HepG2 (cell line): Measurements from ENCODE around the gene PRSS33. TPM values are rescaled to one million over a fixed set of nuclear protein-coding genes. Genes with fewer than 3 reads are reported as not detected.

Source experiments
- ATM ChIP-seq: fragments of 450-650 bp; IDR thresholded peaks from 2 replicates; pipeline ENCODE4 v1.7.1; 2017; ENCODE audit warnings: mild to moderate bottlenecking, borderline replicate concordance
- NCOA5 ChIP-seq: sonication (generic); formaldehyde crosslinking; IDR thresholded peaks from 2 replicates; pipeline ENCODE4 v1.4.0; 2020; ENCODE audit warnings: missing genetic modification reagents
- SMARCE1 ChIP-seq: fragments of 450-650 bp; IDR thresholded peaks from 2 replicates; pipeline ENCODE4 v1.6.1; 2017; ENCODE audit warnings: borderline replicate concordance
- SNAI1 ChIP-seq: sonication (generic); formaldehyde crosslinking; IDR thresholded peaks from 2 replicates; pipeline ENCODE4 v1.5.0; 2020; ENCODE audit warnings: mild to moderate bottlenecking, missing genetic modification reagents, borderline replicate concordance
- SSRP1 ChIP-seq: IDR thresholded peaks from 2 replicates; pipeline ENCODE4 v1.6.1; 2016; ENCODE audit warnings: control low read depth
- STAG1 ChIP-seq: sonication (generic); formaldehyde crosslinking; IDR thresholded peaks from 2 replicates; pipeline ENCODE4 v1.4.0; 2020; ENCODE audit warnings: missing genetic modification reagents
- ZBTB2 ChIP-seq: sonication (generic); formaldehyde crosslinking; IDR thresholded peaks from 2 replicates; pipeline ENCODE4 v1.8.0; 2022; ENCODE audit warnings: low read depth, missing genetic modification reagents
- ZBTB7A ChIP-seq: sonication (generic); formaldehyde crosslinking; IDR thresholded peaks from 2 replicates; pipeline ENCODE4 v1.8.0; 2022; ENCODE audit warnings: mild to moderate bottlenecking, missing genetic modification reagents
- ZFAT ChIP-seq: sonication (generic); formaldehyde crosslinking; conservative IDR thresholded peaks from 2 replicates; pipeline ENCODE4 v1.8.1; 2023; ENCODE audit warnings: missing genetic modification reagents, inconsistent platforms
- ZNF276 ChIP-seq: sonication (generic); formaldehyde crosslinking; IDR thresholded peaks from 2 replicates; pipeline ENCODE4 v1.4.0; 2020; ENCODE audit warnings: mild to moderate bottlenecking, low read depth, missing genetic modification reagents
- ZNF44 ChIP-seq: sonication (generic); formaldehyde crosslinking; IDR thresholded peaks from 2 replicates; pipeline ENCODE4 v1.5.1; 2020; ENCODE audit warnings: mild to moderate bottlenecking, missing genetic modification reagents
- ZNF607 ChIP-seq: sonication (generic); formaldehyde crosslinking; IDR thresholded peaks from 2 replicates; pipeline ENCODE4 v1.5.1; 2020; ENCODE audit warnings: missing genetic modification reagents, mild to moderate bottlenecking, borderline replicate concordance
- ZNF704 ChIP-seq: sonication (generic); formaldehyde crosslinking; IDR thresholded peaks from 2 replicates; pipeline ENCODE4 v1.8.1; 2023; ENCODE audit warnings: mild to moderate bottlenecking, inconsistent platforms, moderate library complexity, missing genetic modification reagents, borderline replicate concordance
- ZNF780A ChIP-seq: sonication (generic); formaldehyde crosslinking; IDR thresholded peaks from 2 replicates; pipeline ENCODE4 v1.8.0; 2022; ENCODE audit warnings: mild to moderate bottlenecking, missing genetic modification reagents, moderate library complexity
- polyA plus RNA-seq, 8 experiments: library from polyadenylated mRNA; depleted of rRNA in 3 of 8; stranded (reverse) in 7 of 8; unstranded in 1 of 8; fragments of >200 nt; fragmentation: Illumina TruSeq in 4 of 8; extraction: Trizol in 4 of 8; gene quantifications; 2 replicates each; pipeline versions ENCODE4 v1.2.1 to v1.2.3, GENCODE V29; 2011 to 2016; ENCODE audit warnings: low read depth in 4 of 8, missing spikeins in 1 of 8, mixed read lengths in 1 of 8; ENCODE audit not compliant: insufficient read depth in 1 of 8
- total RNA-seq, 5 experiments: library from RNA; depleted of rRNA; stranded (reverse); fragments of >200 nt; fragmentation: Illumina TruSeq; extraction: Trizol; gene quantifications; 2 replicates each; pipeline ENCODE4 v1.2.3, GENCODE V29; 2016; ENCODE audit warnings: low read depth in 1 of 5
- TF ChIP-seq, protein P1 (sequence below): sonication (generic); formaldehyde crosslinking; IDR thresholded peaks from 2 replicates; pipeline ENCODE4 v1.4.0; 2020; ENCODE audit warnings: mild to moderate bottlenecking, missing genetic modification reagents
- TF ChIP-seq, protein P2 (sequence below): sonication (generic); formaldehyde crosslinking; IDR thresholded peaks from 2 replicates; pipeline ENCODE4 v1.5.1; 2020; ENCODE audit warnings: mild to moderate bottlenecking, missing genetic modification reagents, borderline replicate concordance

The PRSS33 gene
- total and polyA plus RNA-seq, 2 of the 13 experiments (the other 11 are each of a cell fraction or from before 2014, with no cell fraction given) = not detected

DNA sequence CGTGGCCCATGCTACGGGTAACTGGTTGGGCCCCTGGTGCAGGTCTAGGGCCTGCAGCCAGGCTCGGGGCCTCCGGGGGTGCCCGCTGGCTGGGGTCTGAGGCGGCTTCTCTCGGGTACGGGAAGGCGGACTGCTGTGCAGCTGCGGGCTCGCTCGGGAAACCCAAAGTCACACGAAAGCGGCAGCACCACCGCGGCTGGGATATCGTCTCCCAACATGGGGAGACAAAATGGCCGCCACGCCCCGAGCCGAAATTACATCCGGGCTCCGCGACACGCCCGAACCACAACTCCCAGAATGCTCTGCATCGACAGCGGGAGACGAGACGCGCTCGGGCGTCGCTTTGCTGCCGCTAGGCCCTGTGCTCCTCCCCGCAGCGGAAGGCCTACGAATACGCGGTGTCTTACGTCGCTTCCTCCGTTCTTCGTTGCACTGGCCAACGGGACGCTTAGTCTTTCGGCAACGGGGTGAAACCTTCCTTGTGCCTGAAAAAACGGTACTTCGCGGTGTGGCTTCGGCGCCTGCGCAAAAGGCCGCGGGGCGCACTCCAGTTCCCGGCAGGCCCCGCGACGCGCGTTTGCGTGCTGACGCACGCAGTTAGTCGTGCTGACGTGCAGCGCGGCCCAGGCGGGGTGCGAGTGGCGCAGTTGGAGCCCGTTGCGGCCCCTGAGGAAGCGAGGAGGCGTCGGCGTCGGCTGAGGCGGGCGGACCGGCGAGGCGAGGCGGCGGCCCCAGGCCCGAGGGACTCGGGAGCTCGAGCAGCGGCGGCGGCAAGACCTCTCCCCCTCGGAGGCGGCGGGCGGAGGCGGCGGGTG, 35.1 kb downstream of the PRSS33 start, which contains the start of gene SRRM2 (continued):
- TF ChIP-seq, protein P1, sequence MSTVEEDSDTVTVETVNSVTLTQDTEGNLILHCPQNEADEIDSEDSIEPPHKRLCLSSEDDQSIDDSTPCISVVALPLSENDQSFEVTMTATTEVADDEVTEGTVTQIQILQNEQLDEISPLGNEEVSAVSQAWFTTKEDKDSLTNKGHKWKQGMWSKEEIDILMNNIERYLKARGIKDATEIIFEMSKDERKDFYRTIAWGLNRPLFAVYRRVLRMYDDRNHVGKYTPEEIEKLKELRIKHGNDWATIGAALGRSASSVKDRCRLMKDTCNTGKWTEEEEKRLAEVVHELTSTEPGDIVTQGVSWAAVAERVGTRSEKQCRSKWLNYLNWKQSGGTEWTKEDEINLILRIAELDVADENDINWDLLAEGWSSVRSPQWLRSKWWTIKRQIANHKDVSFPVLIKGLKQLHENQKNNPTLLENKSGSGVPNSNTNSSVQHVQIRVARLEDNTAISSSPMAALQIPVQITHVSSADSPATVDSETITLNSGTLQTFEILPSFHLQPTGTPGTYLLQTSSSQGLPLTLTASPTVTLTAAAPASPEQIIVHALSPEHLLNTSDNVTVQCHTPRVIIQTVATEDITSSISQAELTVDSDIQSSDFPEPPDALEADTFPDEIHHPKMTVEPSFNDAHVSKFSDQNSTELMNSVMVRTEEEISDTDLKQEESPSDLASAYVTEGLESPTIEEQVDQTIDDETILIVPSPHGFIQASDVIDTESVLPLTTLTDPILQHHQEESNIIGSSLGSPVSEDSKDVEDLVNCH (CRISPR knock-in tag) = peak; percentile 99
- TF ChIP-seq SSRP1 (CRISPR knock-in tag) = no peak
- peak; percentile 70 for TF ChIP-seq ZNF780A (CRISPR knock-in tag)
- TF ChIP-seq ZBTB2 (CRISPR knock-in tag) = peak; percentile 88
- TF ChIP-seq NCOA5 = no peak
- peak; percentile 86 for TF ChIP-seq ZNF607 (CRISPR knock-in tag)
- TF ChIP-seq ZNF704 = no peak; the same call in 1 of the 2 replicates
- TF ChIP-seq, protein P2, sequence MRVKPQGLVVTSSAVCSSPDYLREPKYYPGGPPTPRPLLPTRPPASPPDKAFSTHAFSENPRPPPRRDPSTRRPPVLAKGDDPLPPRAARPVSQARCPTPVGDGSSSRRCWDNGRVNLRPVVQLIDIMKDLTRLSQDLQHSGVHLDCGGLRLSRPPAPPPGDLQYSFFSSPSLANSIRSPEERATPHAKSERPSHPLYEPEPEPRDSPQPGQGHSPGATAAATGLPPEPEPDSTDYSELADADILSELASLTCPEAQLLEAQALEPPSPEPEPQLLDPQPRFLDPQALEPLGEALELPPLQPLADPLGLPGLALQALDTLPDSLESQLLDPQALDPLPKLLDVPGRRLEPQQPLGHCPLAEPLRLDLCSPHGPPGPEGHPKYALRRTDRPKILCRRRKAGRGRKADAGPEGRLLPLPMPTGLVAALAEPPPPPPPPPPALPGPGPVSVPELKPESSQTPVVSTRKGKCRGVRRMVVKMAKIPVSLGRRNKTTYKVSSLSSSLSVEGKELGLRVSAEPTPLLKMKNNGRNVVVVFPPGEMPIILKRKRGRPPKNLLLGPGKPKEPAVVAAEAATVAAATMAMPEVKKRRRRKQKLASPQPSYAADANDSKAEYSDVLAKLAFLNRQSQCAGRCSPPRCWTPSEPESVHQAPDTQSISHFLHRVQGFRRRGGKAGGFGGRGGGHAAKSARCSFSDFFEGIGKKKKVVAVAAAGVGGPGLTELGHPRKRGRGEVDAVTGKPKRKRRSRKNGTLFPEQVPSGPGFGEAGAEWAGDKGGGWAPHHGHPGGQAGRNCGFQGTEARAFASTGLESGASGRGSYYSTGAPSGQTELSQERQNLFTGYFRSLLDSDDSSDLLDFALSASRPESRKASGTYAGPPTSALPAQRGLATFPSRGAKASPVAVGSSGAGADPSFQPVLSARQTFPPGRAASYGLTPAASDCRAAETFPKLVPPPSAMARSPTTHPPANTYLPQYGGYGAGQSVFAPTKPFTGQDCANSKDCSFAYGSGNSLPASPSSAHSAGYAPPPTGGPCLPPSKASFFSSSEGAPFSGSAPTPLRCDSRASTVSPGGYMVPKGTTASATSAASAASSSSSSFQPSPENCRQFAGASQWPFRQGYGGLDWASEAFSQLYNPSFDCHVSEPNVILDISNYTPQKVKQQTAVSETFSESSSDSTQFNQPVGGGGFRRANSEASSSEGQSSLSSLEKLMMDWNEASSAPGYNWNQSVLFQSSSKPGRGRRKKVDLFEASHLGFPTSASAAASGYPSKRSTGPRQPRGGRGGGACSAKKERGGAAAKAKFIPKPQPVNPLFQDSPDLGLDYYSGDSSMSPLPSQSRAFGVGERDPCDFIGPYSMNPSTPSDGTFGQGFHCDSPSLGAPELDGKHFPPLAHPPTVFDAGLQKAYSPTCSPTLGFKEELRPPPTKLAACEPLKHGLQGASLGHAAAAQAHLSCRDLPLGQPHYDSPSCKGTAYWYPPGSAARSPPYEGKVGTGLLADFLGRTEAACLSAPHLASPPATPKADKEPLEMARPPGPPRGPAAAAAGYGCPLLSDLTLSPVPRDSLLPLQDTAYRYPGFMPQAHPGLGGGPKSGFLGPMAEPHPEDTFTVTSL (CRISPR knock-in tag) = peak; percentile 54
- TF ChIP-seq SMARCE1 = no peak
- peak; percentile 46; the same call in 1 of the 2 replicates for TF ChIP-seq ZNF44 (CRISPR knock-in tag)
- TF ChIP-seq SNAI1 (CRISPR knock-in tag) = no peak
- TF ChIP-seq ZNF276 (CRISPR knock-in tag) = 0 out of 2 replicates have a peak, but pooled peaks have one; percentile 1
- TF ChIP-seq ATM = no peak
- TF ChIP-seq ZBTB7A (CRISPR knock-in tag) = no peak
- TF ChIP-seq ZFAT (CRISPR knock-in tag) = peak; percentile 55; the same call in 1 of the 2 replicates
- no peak for TF ChIP-seq STAG1 (CRISPR knock-in tag)
